Caco-2 (cell line): Measurements from ENCODE around the gene VWA1. TPM values are rescaled to one million over a fixed set of nuclear protein-coding genes. Genes with fewer than 3 reads are reported as not detected.
"Not testable (repeated sequence)": the region's sequence is repeated elsewhere in the genome, so short reads cannot be mapped to it uniquely, and the experiment has no call there.

Experiments
- BruUV-seq: library from RNA; stranded (reverse); fragments of 400-500 nt; replicated peaks from 2 replicates; lab custom pipeline; 2021; lab: Mats Ljungman, UMichigan
- CTCF ChIA-PET: fragments of 300-600 bp; sonication (Branson Sonifier 250); formaldehyde crosslinking; loops from one replicate; lab custom pipeline; 2022; ENCODE audit warnings: antibody characterized with exemption; lab: Charles Lee
- POLR2A ChIA-PET: fragments of 300-600 bp; sonication (Branson Sonifier 250); formaldehyde crosslinking; loops from one replicate; lab custom pipeline; 2022; ENCODE audit warnings: antibody characterized with exemption; lab: Charles Lee
- DNase-seq, 2 experiments: peaks; one replicate each; pipeline versions ENCODE4 v3.0.0 to v3.0.0-alpha.2; 2020 to 2022
- H3K27me3 ChIP-seq: replicated peaks from 2 replicates; pipeline ENCODE4 v1.6.0; 2011; ENCODE audit warnings: low read length; ENCODE audit not compliant: control insufficient read depth, insufficient read depth
- H3K36me3 ChIP-seq: 2 replicates; pipeline ENCODE4 v1.5.1; 2011; ENCODE audit warnings: low read length; ENCODE audit not compliant: control insufficient read depth, insufficient read depth
- H3K4me1 ChIP-seq: fragments of 250-450 bp; sonication (Bioruptor Pico); 2 replicates; pipeline ENCODE4 v1.5.1; 2020; ENCODE audit warnings: mild to moderate bottlenecking
- H3K4me3 ChIP-seq: 2 replicates; pipeline ENCODE4 v1.5.1; 2011; ENCODE audit warnings: low read depth, mild to moderate bottlenecking, control low read depth, low read length
- H3K9me3 ChIP-seq: fragments of 250-450 bp; sonication (Bioruptor Pico); 2 replicates; pipeline ENCODE4 v1.5.1; 2020; ENCODE audit warnings: mild to moderate bottlenecking, moderate library complexity
- H3K27ac Mint-ChIP-seq: one replicate; pipeline ENCODE4 v1.8.0; 2022; ENCODE audit warnings: mixed read lengths; ENCODE audit not compliant: unreplicated experiment
- H3K27me3 Mint-ChIP-seq: one replicate; pipeline ENCODE4 v1.8.0; 2022; ENCODE audit warnings: mixed read lengths; ENCODE audit not compliant: insufficient read depth, unreplicated experiment
- H3K36me3 Mint-ChIP-seq: one replicate; pipeline ENCODE4 v1.8.0; 2022; ENCODE audit warnings: mild to moderate bottlenecking, mixed read lengths; ENCODE audit not compliant: insufficient read depth, unreplicated experiment
- H3K4me1 Mint-ChIP-seq: one replicate; pipeline ENCODE4 v1.8.0; 2022; ENCODE audit warnings: low read depth, mixed read lengths; ENCODE audit not compliant: unreplicated experiment
- H3K4me3 Mint-ChIP-seq: one replicate; pipeline ENCODE4 v1.8.0; 2022; ENCODE audit warnings: mild to moderate bottlenecking, moderate library complexity, mixed read lengths; ENCODE audit not compliant: unreplicated experiment
- H3K9me3 Mint-ChIP-seq: one replicate; pipeline ENCODE4 v1.8.0; 2022; ENCODE audit warnings: mixed read lengths; ENCODE audit not compliant: unreplicated experiment
- CTCF ChIP-seq, 2 experiments: fragments of 200-600 bp in 1 of 2; IDR thresholded peaks; 1 replicate in 1 of 2; 2 replicates in 1 of 2; pipeline versions ENCODE4 v1.5.1 to v1.8.0; 2011 to 2022; ENCODE audit warnings: antibody characterized with exemption in 1 of 2, control low read depth in 1 of 2, inconsistent platforms in 1 of 2, low read depth in 1 of 2, low read length in 1 of 2, mild to moderate bottlenecking in 1 of 2, moderate library complexity in 1 of 2; ENCODE audit not compliant: insufficient read depth in 1 of 2, severe bottlenecking in 1 of 2, unreplicated experiment in 1 of 2
- intact Hi-C: fragments of 100-400 bp; cut with micrococcal nuclease; formaldehyde crosslinking; loops from one replicate; pipeline ENCODE4 v1.10.0; 2022; ENCODE audit not compliant: unreplicated experiment
- total RNA-seq: library from RNA; stranded (reverse); gene quantifications from 2 replicates; pipeline ENCODE4 v1.2.3, GENCODE V29; 2022

The VWA1 gene
- total RNA-seq, 1 experiment from 2014 or later, result 74.7 TPM

GRCh38 chr1:1451696-1452364 is 16.3 kb downstream of the VWA1 start:
- Histone ChIP-seq H3K9me3 (no peaks in the 10 kb centered on the region), H3K4me1 (no peaks in the 10 kb centered on the region), H3K4me3 (no peak overlapping the region), H3K36me3 (no peaks in the 10 kb centered on the region), H3K27me3 (no peaks in the 10 kb centered on the region)
- Mint-ChIP-seq H3K4me3 (no peak overlapping the region), H3K27ac (no peak overlapping the region), H3K4me1 (peaks cover 8% of the 10 kb centered on the region), H3K9me3 (no peaks in the 10 kb centered on the region), H3K36me3 (no peaks in the 10 kb centered on the region), H3K27me3 (no peaks in the 10 kb centered on the region)
- DNase-seq, result no peak
- no TSS peak for BruUV-seq
- intact Hi-C loops, result no loop called here
- ChIA-PET CTCF (no interaction called here), POLR2A (no interaction called here)
- TF ChIP-seq CTCF (IDR thresholded peaks at IDR 0.05; ENCODE audit: insufficient read depth in 1 of 2, low read depth in 1 of 2, low read length in 1 of 2, severe bottlenecking in 1 of 2, unreplicated experiment in 1 of 2), result no peak

- H3K27me3 ChIP-seq, H3K4me1 Mint-ChIP-seq, H3K27me3 Mint-ChIP-seq, DNase-seq, H3K36me3 Mint-ChIP-seq, H3K4me1 ChIP-seq, intact Hi-C loops, H3K4me3 Mint-ChIP-seq, POLR2A ChIA-PET, H3K9me3 ChIP-seq, H3K4me3 ChIP-seq, H3K36me3 ChIP-seq, H3K27ac Mint-ChIP-seq, BruUV-seq, H3K9me3 Mint-ChIP-seq, CTCF ChIA-PET: not testable (repeated sequence)
Observed at GRCh38 chr1:1452365-1452739, 16.9 kb downstream of the VWA1 start.

GRCh38 chr1:1452882-1453281 is 17.4 kb downstream of the VWA1 start:
- Mint-ChIP-seq H3K27me3 (no peaks in the 10 kb centered on the region), H3K27ac (no peak overlapping the region), H3K4me1 (peaks cover 8% of the 10 kb centered on the region), H3K4me3 (no peak overlapping the region), H3K36me3 (no peaks in the 10 kb centered on the region), H3K9me3 (no peaks in the 10 kb centered on the region)
- no TSS peak for BruUV-seq
- Histone ChIP-seq H3K4me1 (no peaks in the 10 kb centered on the region), H3K27me3 (no peaks in the 10 kb centered on the region), H3K4me3 (no peak overlapping the region), H3K36me3 (no peaks in the 10 kb centered on the region), H3K9me3 (no peaks in the 10 kb centered on the region)
- ChIA-PET CTCF (no interaction called here), POLR2A (no interaction called here)
- DNase-seq, result no peak
- no peak for TF ChIP-seq CTCF (IDR thresholded peaks at IDR 0.05; ENCODE audit: insufficient read depth in 1 of 2, low read depth in 1 of 2, low read length in 1 of 2, severe bottlenecking in 1 of 2, unreplicated experiment in 1 of 2)
- intact Hi-C loops, result no loop called here

GRCh38 chr1:1454286-1455056 is 19.0 kb downstream of the VWA1 start:
- DNase-seq, POLR2A ChIA-PET, H3K4me3 Mint-ChIP-seq, CTCF ChIA-PET, H3K9me3 Mint-ChIP-seq, H3K27ac Mint-ChIP-seq, H3K36me3 ChIP-seq, H3K27me3 ChIP-seq, H3K4me3 ChIP-seq, H3K4me1 Mint-ChIP-seq, H3K27me3 Mint-ChIP-seq, H3K9me3 ChIP-seq, H3K36me3 Mint-ChIP-seq, H3K4me1 ChIP-seq, BruUV-seq, intact Hi-C loops: not testable (repeated sequence)
